ENCODE data around the gene PMAIP1. TPM values are rescaled to one million over a fixed set of nuclear protein-coding genes. Genes with fewer than 3 reads are reported as not detected.

PMAIP1 gene
- total RNA-seq: 1 to 10 TPM in 1 of 2 donors, under 1 TPM in 1; 0.08 to 5.5 TPM
- polyA plus RNA-seq: under 1 TPM; 0.24 to 0.27 TPM

GRCh38 chr18:59899298-59900221, at the start of gene PMAIP1:
TSS of gene PMAIP1 (plus strand) at chr18:59899996. CDS start at chr18:59900178, 182 bp downstream.
- Histone ChIP-seq H3K27me3 (ENCODE audit: control insufficient read depth in 4 of 4, insufficient read depth in 4 of 4, low read length in 3 of 4) (peaks cover 0 to 5% (median 0%) of the 10 kb centered on the region in 4 donors), H3K4me3 (ENCODE audit: low read depth in 1 of 3, low read length in 3 of 3) (peak within 1 kb of the TSS; percentile 57 to 69 (median 63)), H3K9ac (ENCODE audit: low read depth in 1 of 2, low read length in 2 of 2) (peak within 1 kb of the TSS; percentile 13 to 58), H3K9me3 (ENCODE audit: control insufficient read depth in 4 of 4, low read length in 3 of 4) (peaks cover 0 to 2% (median under 1%) of the 10 kb centered on the region in 4 donors), H3K4me1 (ENCODE audit: control insufficient read depth in 4 of 4, insufficient read depth in 4 of 4, low read length in 3 of 4) (peaks cover 6 to 12% (median 9%) of the 10 kb centered on the region in 4 donors), H3K27ac (ENCODE audit: low read depth in 1 of 2, low read length in 2 of 2) (peak within 1 kb of the TSS; percentile 53 to 64), H3K36me3 (ENCODE audit: control insufficient read depth in 4 of 4, insufficient read depth in 3 of 4, low read depth in 1 of 4, low read length in 3 of 4) (no peaks in the 10 kb centered on the region)
- peak; percentile 93 for DNase-seq (ENCODE audit: low spot score)
- TF ChIP-seq TAF1 (conservative IDR thresholded peaks at IDR 0.05) (peak; percentile 40), YY1 (IDR thresholded peaks at IDR 0.05) (peak; percentile 24), RAD21 (IDR thresholded peaks at IDR 0.05) (no peak), CTCF (IDR thresholded peaks at IDR 0.05; ENCODE audit: low read depth, low read length, missing input control) (no peak), ATF3 (IDR thresholded peaks at IDR 0.05) (no peak)
- WGBS: 2% methylated on average over 73 of the region's 73 CpGs

GRCh38 chr18:59851784-59852399, 47.9 kb upstream of the PMAIP1 start:
- 88% methylated on average over 8 of the region's 8 CpGs for WGBS
- TF ChIP-seq GABPA (IDR thresholded peaks at IDR 0.05 in 1 of 2, conservative IDR thresholded peaks at IDR 0.05 in 1 of 2) (no peak), HNF4G (IDR thresholded peaks at IDR 0.05) (no peak), RAD21 (IDR thresholded peaks at IDR 0.05) (no peak), JUND (IDR thresholded peaks at IDR 0.05) (no peak), MAX (IDR thresholded peaks at IDR 0.05) (no peak), ZBTB33 (IDR thresholded peaks at IDR 0.05) (no peak), RXRA (IDR thresholded peaks at IDR 0.05) (no peak), SP1 (IDR thresholded peaks at IDR 0.05) (no peak), NR2F2 (IDR thresholded peaks at IDR 0.05) (no peak), REST (IDR thresholded peaks at IDR 0.05) (no peak), FOXA1 (IDR thresholded peaks at IDR 0.05) (no peak), TAF1 (conservative IDR thresholded peaks at IDR 0.05) (no peak), FOXA2 (IDR thresholded peaks at IDR 0.05) (no peak), EGR1 (IDR thresholded peaks at IDR 0.05; ENCODE audit: low read depth in 2 of 2) (no peak), ATF3 (IDR thresholded peaks at IDR 0.05) (no peak), HNF4A (conservative IDR thresholded peaks at IDR 0.05) (no peak), CTCF (IDR thresholded peaks at IDR 0.05; ENCODE audit: low read depth, low read length, missing input control) (no peak), YY1 (IDR thresholded peaks at IDR 0.05) (no peak)
- H3K4me3 ChIP-seq (ENCODE audit: low read depth in 1 of 3, low read length in 3 of 3): no peak overlapping the region
- H3K9me3 ChIP-seq (ENCODE audit: control insufficient read depth in 4 of 4, low read length in 3 of 4): no peaks in the 10 kb centered on the region
- no peak overlapping the region for H3K9ac ChIP-seq (ENCODE audit: low read depth in 1 of 2, low read length in 2 of 2)
- no peaks in the 10 kb centered on the region for H3K4me1 ChIP-seq (ENCODE audit: control insufficient read depth in 4 of 4, insufficient read depth in 4 of 4, low read length in 3 of 4)
- H3K27ac ChIP-seq (ENCODE audit: low read depth in 1 of 2, low read length in 2 of 2): no peak overlapping the region
- no peaks in the 10 kb centered on the region for H3K36me3 ChIP-seq (ENCODE audit: control insufficient read depth in 4 of 4, insufficient read depth in 3 of 4, low read depth in 1 of 4, low read length in 3 of 4)
- peaks cover 0 to 3% (median 0%) of the 10 kb centered on the region in 4 donors for H3K27me3 ChIP-seq (ENCODE audit: control insufficient read depth in 4 of 4, insufficient read depth in 4 of 4, low read length in 3 of 4)
- DNase-seq (ENCODE audit: low spot score): no peak

All from liver (tissue), 9 donors.